A549 treated with AZD9567 at 1 μM for 4 hours (cell line): ENCODE results near the gene PPIAL4G. TPM values are rescaled to one million over a fixed set of nuclear protein-coding genes. Genes with fewer than 3 reads are reported as not detected.

Source experiments
- total RNA-seq: library from RNA; stranded (reverse); fragments of 200-300 nt; extraction: Qiagen RNA extraction; gene quantifications from 5 replicates; pipeline ENCODE4 v1.2.3, GENCODE V29; 2022; ENCODE audit not compliant: insufficient read depth

The PPIAL4G gene
- total RNA-seq: not detected in 5 replicates

DNA sequence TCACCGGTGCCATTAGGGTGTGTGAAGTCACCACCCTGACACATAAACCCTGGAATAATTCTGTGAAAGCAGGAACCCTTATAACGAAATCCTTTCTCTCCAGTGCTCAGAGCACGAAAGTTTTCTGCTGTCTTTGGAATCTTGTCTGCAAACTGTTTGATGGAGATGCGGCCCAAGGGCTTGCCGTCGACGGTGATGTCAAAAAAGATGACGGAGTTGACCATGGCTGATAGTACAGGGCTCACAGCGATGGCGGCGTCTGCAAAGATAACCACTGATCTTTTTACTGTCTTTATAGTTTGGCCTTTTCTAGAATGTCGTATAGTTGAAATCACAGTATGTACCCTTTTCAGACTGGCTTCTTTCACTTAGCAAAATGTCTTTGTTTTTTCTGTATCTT, at the start of gene PPIAL4G:
Gene PPIAL4G (minus strand): TSS at position 274 of the 400 bp plus-strand sequence. CDS start 50 bp downstream, at position 224.

Other genes with a start within 250 kb of the PPIAL4G start
- 16.1 to 22.8 TPM (median 21.2 TPM) in 5 replicates for gene NBPF14, start 112.7 kb upstream of the PPIAL4G start, total RNA-seq